Pancreas (tissue), 10 donors: ENCODE data around the gene ALDOA. TPM values are rescaled to one million over a fixed set of nuclear protein-coding genes. Genes with fewer than 3 reads are reported as not detected.

Source experiments
- ATAC-seq, 4 donors: fragments of 200-7000 bp; cut with Tn5 transposase; one replicate each; pipeline versions ENCODE4 v1.8.0 to v1.9.1; 2020; ENCODE audit warnings: mild to moderate bottlenecking in 4 of 4, moderate library complexity in 4 of 4
- DNase-seq, 6 donors: peaks; one replicate each; pipeline ENCODE4 v3.0.0-alpha.2; 2020
- FAIRE-seq: peaks from 2 replicates; lab custom pipeline; 2012; peaks lifted over from hg19 to GRCh38; lab: Jason Lieb, UNC
- H3K27ac ChIP-seq, 4 donors: fragments of 200-600 bp; sonication (generic); 1 replicate in 3 of 4; 2 replicates in 1 of 4; pipeline versions ENCODE4 v1.5.0 to v1.8.0; 2020
- H3K27me3 ChIP-seq, 4 donors: fragments of 200-600 bp; one replicate each; pipeline ENCODE4 v1.8.0; 2021
- H3K36me3 ChIP-seq, 3 donors: fragments of 200-600 bp; sonication (generic) in 1 of 3; one replicate each; pipeline versions ENCODE4 v1.5.0 to v1.8.0; 2020 to 2021
- H3K4me1 ChIP-seq, 3 donors: fragments of 200-600 bp; one replicate each; pipeline ENCODE4 v1.8.0; 2021
- H3K4me3 ChIP-seq, 4 donors: fragments of 200-600 bp; sonication (generic) in 2 of 4; one replicate each; pipeline versions ENCODE4 v1.5.0 to v1.8.0; 2020 to 2021
- H3K9me3 ChIP-seq, 4 donors: fragments of 200-600 bp; one replicate each; pipeline ENCODE4 v1.8.0; 2021
- CTCF ChIP-seq, 4 donors: fragments of 200-600 bp; sonication (generic) in 3 of 4; IDR thresholded peaks; one replicate each; pipeline versions ENCODE4 v1.5.0 to v1.8.0; 2021; ENCODE audit warnings: antibody characterized with exemption in 4 of 4
- WGBS, 2 donors: extraction: QIAGEN DNeasy Blood & Tissue Kit; methylation state at CpG; one replicate each; pipeline ENCODE4 v1.1.7; 2013; 5-methylcytosine and 5-hydroxymethylcytosine counted together
- intact Hi-C, 3 donors: fragments of 100-400 bp; cut with DNase I; formaldehyde crosslinking; loops; one replicate each; pipeline versions ENCODE4 v1.11.1 to v1.14.2; 2022
- polyA plus RNA-seq, 2 donors: library from polyadenylated mRNA; stranded (reverse); fragments of 200-250 nt; gene quantifications; one replicate each; pipeline ENCODE4 v1.2.3, GENCODE V29; 2013
- total RNA-seq, 6 donors: library from RNA; stranded (reverse); fragmentation: NEBNext Ultra II Directional in 4 of 6; extraction: Animal tissue kit (Norgen Biotek cat#: 25700) in 4 of 6; gene quantifications; one replicate each; pipeline versions ENCODE4 v1.2.1 to v1.2.4, GENCODE V29; 2021 to 2023
- donor health status: healthy with polysubstance abuse.
- donor health status: DM: no; HTN: no; CAD: no; lungs with moderate emphysema.
- donor health status: DM: no; HTN: no; CAD: no.
- donor health status: control.
- donor health status: control.
- donor health status: Bipolar disorder and iron deficiency.
- donor health status: DM: yes; HTN: yes; CAD: no.
- donor health status: DM: no; HTN: no; CAD: no.
- donor health status: DM: no; HTN: no; CAD: no.
- donor health status: DM: yes; HTN: yes; CAD: no.

ALDOA gene
- total and polyA plus RNA-seq, 8 donors: 234 to 425 (median 327) TPM

- H3K9me3 ChIP-seq: no peaks in the 10 kb centered on the region
- DNase-seq (peak in 4 of 6 donors; percentile 25 to 70 (median 52)), FAIRE-seq (no peak), ATAC-seq (no peak)
- peak overlapping the region in 3 of 4 donors; percentile 88 to 99 (median 99) for H3K27ac ChIP-seq
- H3K4me1 ChIP-seq: peaks cover 3 to 19% (median 13%) of the 10 kb centered on the region in 3 donors
- intact Hi-C loops: no loop called here
- peak overlapping the region; percentile 73 to 94 (median 81) for H3K4me3 ChIP-seq
- peaks cover 18 to 40% (median 29%) of the 10 kb centered on the region in 3 donors for H3K36me3 ChIP-seq
- 26 to 31% methylated on average over 21 of the region's 21 CpGs for WGBS, 2 donors
- TF ChIP-seq CTCF (IDR thresholded peaks at IDR 0.05): no peak
- no peaks in the 10 kb centered on the region for H3K27me3 ChIP-seq
Observed at GRCh38 chr16:30066761-30067583, 1.4 kb downstream of the ALDOA start.

- H3K27me3 ChIP-seq: no peaks in the 10 kb centered on the region
- WGBS, 2 donors: 75 to 84% methylated on average over 6 of the region's 6 CpGs
- FAIRE-seq: no peak
- peak overlapping the region in 1 of 4 donors; percentile 80 for H3K4me3 ChIP-seq
- no peaks in the 10 kb centered on the region for H3K9me3 ChIP-seq
- peaks cover 3 to 19% (median 13%) of the 10 kb centered on the region in 3 donors for H3K4me1 ChIP-seq
- ATAC-seq: no peak
- intact Hi-C loops: no loop called here
- no peak overlapping the region for H3K27ac ChIP-seq
- no peak for DNase-seq
- peaks cover 18 to 40% (median 34%) of the 10 kb centered on the region in 3 donors for H3K36me3 ChIP-seq
- no peak for TF ChIP-seq CTCF (IDR thresholded peaks at IDR 0.05)
Observed at GRCh38 chr16:30067584-30067916, 2.0 kb downstream of the ALDOA start.

- ATAC-seq: no peak
- DNase-seq: no peak
- Histone ChIP-seq H3K4me1 (peaks cover 3 to 17% (median 11%) of the 10 kb centered on the region in 3 donors), H3K9me3 (no peaks in the 10 kb centered on the region), H3K27me3 (no peaks in the 10 kb centered on the region), H3K4me3 (no peak overlapping the region), H3K27ac (peak overlapping the region in 1 of 4 donors; percentile 8), H3K36me3 (peaks cover 18 to 40% (median 34%) of the 10 kb centered on the region in 3 donors)
- intact Hi-C loops: no loop called here
- no peak for TF ChIP-seq CTCF (IDR thresholded peaks at IDR 0.05)
- no peak for FAIRE-seq
- 85 to 91% methylated on average over 9 of the region's 9 CpGs for WGBS, 2 donors
Observed at GRCh38 chr16:30068333-30068732, 2.8 kb downstream of the ALDOA start.

- WGBS, 2 donors: 79 to 82% methylated on average over 17 of the region's 17 CpGs
- H3K4me3 ChIP-seq: no peak overlapping the region
- H3K36me3 ChIP-seq: peaks cover 18 to 40% (median 34%) of the 10 kb centered on the region in 3 donors
- no peak for ATAC-seq
- peaks cover 0 to 13% (median 5%) of the 10 kb centered on the region in 3 donors for H3K4me1 ChIP-seq
- DNase-seq: peak in 3 of 6 donors; percentile 35 to 79 (median 63)
- peak in 1 of 4 donors; percentile 17 for TF ChIP-seq CTCF (IDR thresholded peaks at IDR 0.05)
- no peak overlapping the region for H3K27ac ChIP-seq
- H3K9me3 ChIP-seq: no peaks in the 10 kb centered on the region
- H3K27me3 ChIP-seq: no peaks in the 10 kb centered on the region
- no peak for FAIRE-seq
- intact Hi-C loops: no loop called here
Observed at GRCh38 chr16:30068750-30069610, 3.4 kb downstream of the ALDOA start.
